GM18873 (cell line): ENCODE measurements around the gene NLGN1.

Source experiments
- ATAC-seq: cut with Tn5 transposase; IDR thresholded peaks from one replicate; pipeline ENCODE4 v1.9.1; 2021; ENCODE audit warnings: mild to moderate bottlenecking, moderate library complexity, moderate number of reproducible peaks; ENCODE audit not compliant: unreplicated experiment, low FRiP score

NLGN1 gene

DNA sequence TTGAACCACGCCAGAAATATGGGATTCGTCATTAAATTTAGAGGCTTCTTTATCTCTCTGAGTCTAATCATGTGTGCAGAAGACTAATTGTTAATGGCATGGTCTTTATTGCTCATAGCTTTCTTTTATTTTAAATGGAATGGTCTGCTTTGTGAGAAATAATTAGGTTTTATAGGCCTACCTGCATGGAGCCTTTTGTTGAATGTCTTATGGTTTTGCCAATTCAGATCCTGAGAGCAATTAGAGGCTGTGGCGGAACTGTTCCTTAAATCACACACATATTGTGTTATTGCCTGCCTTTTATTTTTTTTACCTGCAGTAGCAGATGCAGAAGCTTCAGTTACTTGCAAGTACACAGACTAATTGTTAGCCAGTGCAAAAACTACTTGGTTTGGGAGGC lies 306.2 kb downstream of the NLGN1 start:
- no peak for ATAC-seq

DNA sequence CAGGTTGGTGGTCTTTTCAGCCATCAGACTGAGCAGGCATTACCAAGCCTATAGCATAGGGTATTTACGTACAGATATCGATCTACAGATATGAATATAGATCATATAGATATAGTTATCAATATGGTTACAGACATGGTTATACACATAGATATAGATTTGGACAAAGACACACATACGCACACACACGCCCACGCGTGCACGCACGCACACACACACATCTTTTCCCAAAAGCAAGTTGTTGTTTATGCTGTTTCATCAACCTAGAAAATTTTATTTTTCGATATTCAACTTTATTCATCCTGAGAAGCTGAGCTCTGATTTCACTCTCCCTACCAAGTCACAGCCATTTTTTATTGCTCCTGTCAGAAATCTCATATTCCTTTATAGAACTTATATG lies 309.1 kb downstream of the NLGN1 start:
- ATAC-seq: no peak

DNA sequence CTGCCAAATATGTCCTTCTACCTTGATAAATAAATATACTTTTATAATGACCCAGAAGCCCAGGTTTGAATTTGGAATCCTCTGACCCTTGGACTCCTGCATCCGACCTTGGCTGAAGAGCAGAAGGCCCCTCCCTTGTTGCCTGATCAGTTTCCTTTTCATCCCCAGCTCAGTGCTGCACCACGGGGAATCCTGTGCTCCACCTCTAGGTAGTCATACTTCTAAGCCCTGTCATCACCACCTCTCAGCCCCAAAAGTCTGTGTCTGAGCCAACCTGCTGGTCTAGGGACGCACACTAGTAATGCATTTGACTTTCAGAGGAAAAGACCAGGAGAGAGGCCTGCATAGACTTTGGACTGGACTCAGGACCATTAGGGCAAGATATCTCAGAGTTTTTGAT lies 310.6 kb downstream of the NLGN1 start:
- ATAC-seq: no peak

DNA sequence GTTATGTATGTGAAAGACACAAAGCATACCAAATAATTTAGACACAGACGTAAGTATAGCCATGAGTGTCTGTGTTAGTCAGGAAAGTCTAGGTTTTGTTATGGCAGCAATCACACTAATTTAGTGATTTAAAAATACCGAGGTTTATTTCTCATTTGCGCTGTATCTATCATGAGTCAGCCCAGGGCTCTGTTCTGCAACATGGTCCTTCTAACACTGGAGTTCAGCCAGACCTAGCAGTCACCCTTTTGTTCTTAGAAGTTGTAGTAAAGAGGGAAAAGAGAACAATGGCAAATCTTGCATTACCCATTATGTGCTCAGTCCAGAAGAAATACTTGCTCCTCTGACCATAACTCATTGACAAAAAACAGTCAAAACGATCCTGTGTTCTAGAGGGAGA lies 311.5 kb downstream of the NLGN1 start:
- ATAC-seq: no peak

DNA sequence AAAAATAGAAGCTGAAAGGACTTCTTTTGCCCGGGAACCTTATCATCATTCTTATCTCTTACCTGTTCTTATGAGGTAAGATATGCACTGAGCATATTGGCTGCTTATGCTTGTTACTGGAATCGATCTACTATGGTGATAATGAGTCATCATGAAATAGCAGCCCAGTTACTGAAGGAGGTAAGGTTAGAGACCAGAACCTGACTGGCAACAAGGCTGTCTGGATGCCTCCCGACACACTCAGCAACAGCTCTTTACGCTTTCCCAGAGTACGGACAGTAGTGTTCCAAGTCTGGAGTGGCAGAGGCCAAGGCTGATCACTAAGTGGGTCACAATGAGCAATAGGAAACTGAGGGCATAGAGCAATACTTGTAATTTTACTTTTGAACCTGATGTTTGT lies 314.1 kb downstream of the NLGN1 start:
- no peak for ATAC-seq

DNA sequence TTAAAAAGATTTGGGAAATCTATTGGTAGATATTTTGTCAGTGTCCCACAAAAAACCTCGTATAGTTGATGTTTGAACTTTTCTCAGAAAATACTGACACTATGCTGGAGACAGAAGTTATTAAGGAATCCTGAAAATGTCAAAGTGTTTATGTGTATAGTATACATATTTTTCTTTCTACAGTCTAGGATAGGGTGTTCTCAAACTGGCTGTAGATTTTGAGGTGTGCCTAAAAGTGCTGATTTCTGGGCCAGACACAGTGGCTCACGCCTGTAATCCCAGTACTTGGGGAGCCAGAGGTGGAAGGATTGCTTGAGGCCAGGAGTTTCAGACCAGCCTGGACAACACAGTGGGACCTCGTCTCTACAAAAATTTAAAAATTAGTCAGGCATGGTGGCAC lies 322.0 kb downstream of the NLGN1 start:
- no peak for ATAC-seq

DNA sequence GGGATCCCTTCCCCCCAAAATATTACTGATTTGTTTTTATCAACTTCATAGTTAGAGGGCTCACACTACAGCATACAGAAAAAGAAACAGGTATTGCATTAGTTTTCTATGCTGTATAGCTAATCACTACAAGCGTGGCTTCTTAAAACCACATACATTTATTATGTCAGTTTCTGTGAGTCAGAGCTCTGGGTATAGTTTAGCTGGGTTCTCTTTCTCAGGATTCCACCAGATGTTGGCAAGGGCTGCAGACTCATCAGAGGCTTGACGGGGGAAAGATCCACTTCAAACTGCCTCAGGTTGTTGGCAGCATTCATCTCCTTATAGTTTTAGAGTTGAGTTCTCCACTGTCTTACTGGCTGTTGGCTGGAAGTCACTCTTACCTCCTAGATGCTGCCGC lies 328.0 kb downstream of the NLGN1 start:
- no peak for ATAC-seq

DNA sequence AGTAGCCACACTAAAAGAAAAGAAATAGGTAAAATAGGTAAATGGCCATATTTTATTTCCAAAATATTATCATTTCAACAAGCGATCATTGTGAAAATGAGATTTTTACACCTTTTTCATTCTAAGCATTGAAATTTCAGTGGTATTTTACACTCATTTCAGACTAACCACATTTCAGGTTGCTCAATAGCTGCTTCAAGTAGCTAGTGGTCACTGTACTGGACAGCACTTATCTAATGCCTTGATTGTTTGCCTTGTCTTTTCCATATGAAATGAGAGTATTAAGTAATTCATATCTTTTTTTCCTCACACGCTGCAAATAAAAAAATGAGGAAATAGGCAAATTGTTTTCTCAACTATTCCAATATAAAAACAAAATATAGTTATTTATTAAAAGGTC lies 332.8 kb downstream of the NLGN1 start:
- ATAC-seq: no peak

DNA sequence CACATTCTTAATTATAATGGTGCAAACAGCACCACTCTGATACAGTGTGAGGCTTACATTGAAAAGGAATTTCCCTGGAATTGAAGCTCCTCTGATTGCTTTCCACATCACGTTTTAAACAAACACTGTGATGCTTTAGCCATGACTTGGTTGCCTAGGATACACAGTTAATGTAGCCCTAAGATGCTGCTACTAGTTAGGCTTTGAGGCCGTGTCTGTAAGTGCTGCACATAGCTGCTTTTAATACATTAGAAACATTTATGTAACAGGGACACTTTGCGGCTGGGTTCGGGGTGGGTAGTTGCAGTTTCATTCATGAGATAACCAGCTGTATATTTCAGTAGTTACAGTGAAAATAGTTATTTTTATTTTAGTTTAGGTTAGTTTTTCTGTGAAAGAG lies 334.7 kb downstream of the NLGN1 start:
- ATAC-seq: no peak

DNA sequence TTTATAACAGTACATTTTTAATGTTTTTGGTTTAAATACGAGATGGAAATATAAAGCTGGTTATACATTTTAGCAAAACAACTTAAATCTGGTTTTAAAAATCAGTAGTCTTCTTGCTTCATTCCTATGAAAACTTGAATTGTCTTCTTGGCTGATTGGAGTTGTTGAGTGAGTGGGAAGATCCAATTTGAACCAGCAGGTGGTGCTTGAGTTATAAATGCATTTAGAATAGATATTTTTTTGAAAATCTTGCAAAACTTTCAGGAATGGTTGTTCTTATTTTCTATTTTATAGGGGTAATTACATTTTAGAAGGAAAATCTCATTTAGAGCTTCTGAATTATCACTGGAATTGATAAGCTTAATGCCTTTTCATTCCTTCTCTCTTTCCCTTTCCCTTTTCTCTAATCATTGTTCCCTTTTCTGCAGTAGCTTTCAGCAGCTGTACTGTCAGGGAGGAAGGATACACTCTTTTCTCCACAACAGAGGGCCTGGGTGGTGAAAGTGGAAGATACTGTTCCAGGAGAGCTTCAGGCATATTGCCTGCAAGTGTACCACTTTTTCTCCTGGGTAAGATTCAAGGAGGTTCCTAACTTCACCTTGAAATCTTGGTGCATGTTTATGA lies 335.6 kb downstream of the NLGN1 start:
- ATAC-seq: no peak

DNA sequence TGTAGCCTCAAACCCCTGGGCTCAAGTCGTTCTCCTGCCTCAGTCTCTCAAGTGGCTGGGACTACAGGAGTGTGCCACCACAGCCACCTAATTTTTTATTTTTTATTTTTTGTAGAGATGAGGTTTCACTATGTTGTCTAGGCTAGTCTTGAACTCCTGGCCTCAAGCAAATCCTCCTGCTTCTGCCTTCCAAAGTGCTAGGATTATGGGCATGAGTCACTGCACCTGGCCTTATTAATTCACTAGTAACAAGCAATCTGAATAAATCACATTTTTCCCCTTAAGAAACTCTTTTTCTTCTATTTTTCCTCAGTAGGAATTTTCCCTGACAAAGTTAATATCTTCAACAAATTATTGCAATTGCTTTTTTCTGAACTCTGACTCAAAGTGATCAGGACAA lies 336.9 kb downstream of the NLGN1 start:
- no peak for ATAC-seq

DNA sequence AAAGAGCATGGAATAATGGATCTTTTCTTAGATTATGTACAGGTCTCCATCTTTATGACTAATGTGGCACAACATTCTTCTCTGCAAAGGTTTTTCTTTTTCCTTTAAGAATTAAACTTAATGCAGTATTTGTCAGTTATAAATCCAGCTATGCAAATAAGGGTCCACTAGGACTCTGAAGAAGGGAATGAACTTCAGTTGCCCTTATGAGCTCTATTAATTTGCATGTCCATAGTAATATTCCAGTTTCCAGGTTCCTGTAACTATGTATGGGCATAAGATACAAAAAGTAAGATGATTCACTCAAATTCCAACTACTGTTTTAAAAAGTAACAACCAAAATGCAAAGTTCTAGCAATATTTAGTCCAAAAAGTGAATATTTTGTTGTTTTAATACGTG lies 337.4 kb downstream of the NLGN1 start:
- ATAC-seq: no peak

DNA sequence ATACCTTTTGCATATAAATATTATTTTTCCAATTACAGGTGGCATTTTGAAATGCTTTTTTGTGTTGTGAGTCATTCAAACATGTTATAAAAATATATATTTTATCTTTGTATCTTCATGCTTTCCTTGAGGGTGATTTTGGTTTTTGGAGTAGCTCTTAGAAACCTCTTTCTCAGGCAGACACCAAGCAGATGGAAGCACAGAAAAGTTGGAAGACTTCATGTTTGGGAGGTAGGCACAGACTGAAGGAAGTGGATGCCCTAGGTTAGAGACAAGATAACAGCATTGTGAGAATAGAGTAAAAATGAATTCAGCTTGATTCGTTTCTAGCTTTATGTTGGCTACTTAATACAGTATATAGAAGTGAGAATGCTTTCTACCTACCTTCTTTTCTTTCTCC lies 338.3 kb downstream of the NLGN1 start:
- ATAC-seq: no peak

DNA sequence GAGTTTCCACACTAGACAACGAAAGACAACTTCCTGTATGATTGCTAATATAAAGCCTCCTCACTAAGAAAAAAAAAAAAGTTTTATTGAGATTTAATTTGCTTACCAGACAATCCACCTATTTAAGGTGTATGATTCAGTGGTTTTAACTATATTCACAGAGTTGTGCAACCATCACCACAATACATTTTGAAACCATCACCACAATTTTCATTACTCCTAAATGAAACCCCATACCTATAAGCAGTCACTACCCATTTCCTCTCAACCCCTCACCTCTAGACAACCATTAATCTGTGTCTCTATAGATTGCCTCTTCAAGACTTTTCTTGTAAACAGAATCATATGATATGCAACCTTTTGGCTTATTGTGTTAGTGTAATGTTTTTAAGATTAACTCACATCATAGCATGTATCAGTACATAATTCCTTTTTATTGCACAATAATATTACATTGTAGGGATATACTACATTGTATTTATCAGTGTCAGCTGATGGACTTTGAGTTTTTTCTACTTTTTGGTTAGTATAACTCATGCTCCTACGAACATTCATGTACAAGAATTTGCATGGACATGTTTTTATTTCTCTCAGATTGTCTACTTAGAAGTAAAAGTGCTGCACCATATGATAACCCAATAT lies 339.7 kb downstream of the NLGN1 start:
- no peak for ATAC-seq

DNA sequence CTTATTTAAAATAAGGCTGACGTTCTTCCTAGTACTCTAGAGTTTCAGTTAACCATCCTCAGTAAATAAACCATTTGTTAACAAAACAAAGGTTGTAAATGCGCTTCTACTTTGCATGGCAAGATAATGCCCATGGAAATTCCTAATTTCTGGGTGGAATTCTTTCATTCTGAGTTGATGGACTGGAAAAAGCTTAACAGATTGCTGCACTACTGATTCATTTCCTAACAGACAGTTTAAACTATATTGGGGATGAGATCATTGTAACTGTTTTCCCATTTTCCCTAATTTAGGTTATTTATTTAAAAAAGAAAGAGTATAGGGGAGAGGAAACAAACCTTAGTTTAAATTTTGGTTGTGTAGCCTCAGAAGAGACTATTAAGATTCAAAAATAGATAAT lies 342.2 kb downstream of the NLGN1 start:
- ATAC-seq: no peak

DNA sequence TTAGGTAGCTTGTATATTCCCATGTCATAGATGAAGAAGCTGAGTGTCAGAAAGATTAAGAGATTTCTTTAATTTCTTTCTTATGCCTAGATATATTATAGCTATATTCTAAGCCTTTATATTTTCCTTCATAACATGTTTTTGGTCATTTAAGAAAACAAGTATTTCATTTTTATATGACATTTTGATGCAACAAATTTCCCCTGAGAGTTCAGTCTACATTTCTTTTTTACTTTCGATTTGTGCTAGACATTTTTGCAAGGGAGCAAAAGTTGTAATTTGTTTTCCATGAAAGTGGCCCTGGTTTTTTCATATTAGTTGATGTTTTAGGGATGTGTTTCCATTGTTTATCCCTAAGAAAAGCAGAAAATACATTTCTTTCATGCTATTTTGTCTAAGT lies 344.9 kb downstream of the NLGN1 start:
- ATAC-seq: no peak

DNA sequence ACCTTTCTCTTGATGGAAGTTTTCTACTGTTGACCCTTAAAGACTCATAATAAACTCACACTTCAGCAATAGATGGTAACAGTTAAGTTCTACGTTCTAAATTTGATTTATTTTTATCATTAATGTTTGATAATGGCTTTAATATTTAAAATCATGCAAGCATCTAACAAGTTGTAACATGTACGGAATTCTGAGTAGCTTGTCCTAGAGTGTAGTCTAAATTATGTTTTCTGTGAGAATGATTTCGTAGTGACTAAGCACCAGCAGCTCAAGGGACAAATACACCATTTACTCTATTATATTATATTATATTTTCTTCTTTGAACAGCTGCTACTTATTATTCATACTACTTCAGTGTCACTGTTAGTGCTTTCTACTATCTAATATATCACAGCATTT lies 345.6 kb downstream of the NLGN1 start:
- ATAC-seq: no peak

DNA sequence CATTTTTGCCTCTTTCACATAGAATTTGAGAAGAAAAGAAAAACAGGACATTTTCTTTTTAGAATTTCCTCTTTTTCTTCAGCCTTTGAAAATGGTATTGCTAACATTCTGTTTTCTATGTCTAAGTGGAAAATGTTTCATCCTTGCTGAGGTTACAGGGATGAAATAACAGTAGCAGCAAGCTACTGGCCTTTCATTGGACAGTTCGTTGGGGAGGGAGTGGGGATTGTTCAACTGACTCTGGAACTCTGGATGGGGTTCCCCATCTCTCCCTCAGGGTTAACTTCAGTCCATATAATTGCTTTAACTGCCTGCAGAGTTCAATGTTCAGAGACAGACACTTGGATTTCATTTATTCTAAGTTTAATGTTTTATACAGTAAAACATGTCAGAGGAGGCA lies 346.0 kb downstream of the NLGN1 start:
- ATAC-seq: no peak

DNA sequence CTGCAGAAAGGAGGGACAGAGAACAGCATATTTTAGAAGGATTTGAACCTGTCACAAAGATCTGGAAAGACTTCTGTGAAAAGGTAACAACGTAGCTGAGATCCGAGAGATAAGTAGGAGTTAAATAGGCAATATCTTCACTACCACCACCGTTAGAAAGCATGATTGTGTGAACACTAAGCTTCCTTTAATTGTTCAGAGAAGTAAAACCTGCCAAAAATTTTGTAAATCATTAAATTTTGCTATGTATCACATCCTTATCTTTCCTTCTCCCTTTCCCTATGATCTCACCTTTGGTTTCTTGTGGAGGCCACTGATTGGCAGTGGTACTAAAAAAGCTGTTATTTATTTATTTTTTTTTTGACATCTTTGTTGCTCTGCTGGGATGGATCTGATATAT lies 346.9 kb downstream of the NLGN1 start:
- ATAC-seq: no peak

DNA sequence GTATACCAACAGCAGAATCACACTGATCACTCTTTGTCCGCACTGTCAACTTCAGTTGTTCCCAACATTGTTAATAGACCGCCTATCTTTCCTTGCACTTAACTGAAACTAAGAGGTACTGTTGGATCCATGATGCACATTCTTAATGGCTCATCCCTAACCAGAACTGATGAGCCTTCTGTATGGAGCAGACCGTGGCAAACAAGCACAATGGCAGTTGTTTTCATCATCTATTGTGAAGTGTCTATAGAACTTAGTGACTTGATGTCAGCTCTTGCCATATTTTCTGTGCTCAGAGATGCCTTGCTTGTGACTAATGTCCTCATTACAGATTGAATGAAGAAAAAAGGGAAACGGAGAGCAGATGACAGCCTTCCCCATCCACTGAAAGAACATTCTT lies 347.4 kb downstream of the NLGN1 start:
- ATAC-seq: no peak

DNA sequence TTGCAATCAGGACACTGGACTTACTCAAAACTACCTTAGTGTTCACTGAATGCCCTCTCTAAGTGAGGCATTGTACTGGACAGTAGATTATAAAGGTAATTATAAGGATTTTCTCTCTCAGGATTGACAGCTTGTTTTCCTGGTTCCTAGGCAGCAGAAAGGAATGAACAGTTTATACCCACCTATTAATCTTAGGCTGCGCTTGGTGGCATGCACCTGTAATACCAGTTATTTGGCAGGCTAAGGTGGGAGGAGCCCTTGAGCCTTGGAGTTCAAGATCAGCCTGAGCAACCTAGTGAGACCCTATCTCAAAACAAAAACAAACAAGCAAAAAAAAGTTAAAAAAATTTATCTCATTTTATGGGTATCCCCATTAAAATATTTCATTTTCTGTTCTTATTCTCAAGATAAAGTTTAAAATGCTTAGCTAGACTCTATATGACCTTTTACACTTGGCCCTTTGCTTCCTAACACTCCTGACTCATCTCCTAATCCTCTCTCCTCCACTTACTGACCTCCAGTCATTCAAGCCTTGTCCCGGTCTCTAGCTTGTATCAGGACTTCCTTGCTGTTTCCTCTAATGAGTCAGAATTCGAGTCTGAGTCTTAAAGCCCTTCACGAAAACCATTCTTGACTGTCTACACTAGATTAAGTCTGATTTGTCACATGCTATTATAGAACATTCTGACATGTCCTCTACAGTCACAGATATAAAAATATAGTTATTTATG lies 348.6 kb downstream of the NLGN1 start:
- no peak for ATAC-seq

DNA sequence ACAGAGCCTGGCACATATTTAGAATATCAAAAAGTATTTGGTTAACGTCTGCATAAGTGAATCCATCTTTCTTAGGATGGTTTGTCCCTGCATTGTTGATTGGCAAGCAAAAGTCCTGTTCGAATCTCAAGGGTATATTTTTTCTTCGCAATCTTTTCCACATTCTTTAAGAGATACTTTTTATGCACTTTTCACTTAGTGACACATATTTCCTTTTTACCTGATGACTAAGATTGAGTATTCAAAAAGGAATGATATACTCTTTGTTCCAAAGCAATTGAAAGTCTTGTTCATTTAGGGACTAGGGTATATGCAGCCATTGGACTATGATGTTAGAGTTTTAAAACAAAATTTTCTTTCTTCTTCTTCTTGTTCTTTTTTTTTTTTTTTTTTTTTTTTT lies 349.9 kb downstream of the NLGN1 start:
- no peak for ATAC-seq
